NCI-H1417 (cell line): Measurements from ENCODE around the gene SLC25A53.
"Not testable (repeated sequence)": the region's sequence is repeated elsewhere in the genome, so short reads cannot be mapped to it uniquely, and the experiment has no call there.

Experiments
- DNase-seq, 3 experiments: peaks; one replicate each; lab custom pipeline; 2025; lab: John Stamatoyannopoulos, UW

The SLC25A53 gene

GRCh38 chrX:104134583-104135261 lies 22.1 kb downstream of the SLC25A53 start:
- DNase-seq = no peak

DNA sequence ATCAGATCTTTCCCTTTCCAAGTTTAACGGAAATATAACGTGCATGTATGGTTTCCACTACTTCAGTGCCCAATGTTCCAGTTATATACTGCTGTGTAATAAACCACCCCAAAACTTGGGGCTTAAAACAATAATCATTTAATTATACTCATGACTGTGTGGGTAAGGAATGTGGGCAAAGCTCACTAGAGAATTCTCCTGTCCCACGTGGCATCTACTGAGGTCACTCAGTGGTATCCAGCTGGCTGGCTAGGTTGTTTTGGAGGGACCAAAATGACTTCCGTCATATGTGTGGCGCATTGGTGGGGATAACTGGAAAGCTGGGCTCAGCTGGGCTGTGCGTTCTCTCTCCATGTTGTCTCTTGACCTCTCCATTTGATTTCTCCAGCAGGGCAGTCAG lies 26.0 kb downstream of the SLC25A53 start:
- DNase-seq = no peak

DNA sequence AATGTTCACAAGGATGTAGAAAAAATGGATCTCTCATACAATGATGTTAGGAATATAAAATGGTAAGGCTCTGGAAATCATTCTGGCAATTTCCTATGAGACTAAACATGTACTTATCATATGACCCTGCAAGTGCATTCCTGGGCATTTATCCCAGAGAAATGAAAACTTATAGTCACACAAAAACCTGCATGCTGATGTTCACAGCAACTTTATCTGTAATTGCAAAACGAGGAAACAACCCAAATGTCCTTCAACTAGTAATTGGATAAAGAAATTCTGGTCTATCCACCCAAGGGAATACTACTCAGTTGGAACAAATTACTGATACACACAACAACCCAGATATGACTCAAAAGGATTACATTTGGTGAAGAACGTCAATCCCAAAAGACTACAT lies 30.0 kb downstream of the SLC25A53 start:
- DNase-seq = no peak

GRCh38 chrX:104122829-104123228 lies 34.0 kb downstream of the SLC25A53 start:
- DNase-seq = no peak

- peak; percentile 15 to 81 (median 36) for DNase-seq
These were observed 38.0 kb downstream of the SLC25A53 start for GRCh38 chrX:104118765-104119164.

DNA sequence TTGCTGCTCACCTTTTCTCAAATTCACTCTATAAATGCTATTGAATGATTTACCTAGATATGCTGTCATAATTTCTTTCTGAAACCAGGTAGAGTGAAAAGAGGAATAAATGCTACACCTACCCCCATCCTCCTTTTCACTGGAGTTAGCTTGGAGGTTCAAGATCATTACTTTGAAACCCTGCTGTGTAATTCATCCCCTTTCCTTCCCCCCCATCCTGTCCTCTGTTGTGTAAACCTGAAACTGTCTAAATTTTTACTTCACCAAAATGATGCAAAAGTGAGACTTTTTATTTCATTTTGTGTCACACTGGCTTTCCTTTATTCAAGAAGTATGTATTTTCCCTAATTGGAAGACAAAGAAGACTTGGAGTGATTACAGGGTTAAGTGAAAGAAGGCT lies 39.0 kb downstream of the SLC25A53 start:
- no peak for DNase-seq

DNA sequence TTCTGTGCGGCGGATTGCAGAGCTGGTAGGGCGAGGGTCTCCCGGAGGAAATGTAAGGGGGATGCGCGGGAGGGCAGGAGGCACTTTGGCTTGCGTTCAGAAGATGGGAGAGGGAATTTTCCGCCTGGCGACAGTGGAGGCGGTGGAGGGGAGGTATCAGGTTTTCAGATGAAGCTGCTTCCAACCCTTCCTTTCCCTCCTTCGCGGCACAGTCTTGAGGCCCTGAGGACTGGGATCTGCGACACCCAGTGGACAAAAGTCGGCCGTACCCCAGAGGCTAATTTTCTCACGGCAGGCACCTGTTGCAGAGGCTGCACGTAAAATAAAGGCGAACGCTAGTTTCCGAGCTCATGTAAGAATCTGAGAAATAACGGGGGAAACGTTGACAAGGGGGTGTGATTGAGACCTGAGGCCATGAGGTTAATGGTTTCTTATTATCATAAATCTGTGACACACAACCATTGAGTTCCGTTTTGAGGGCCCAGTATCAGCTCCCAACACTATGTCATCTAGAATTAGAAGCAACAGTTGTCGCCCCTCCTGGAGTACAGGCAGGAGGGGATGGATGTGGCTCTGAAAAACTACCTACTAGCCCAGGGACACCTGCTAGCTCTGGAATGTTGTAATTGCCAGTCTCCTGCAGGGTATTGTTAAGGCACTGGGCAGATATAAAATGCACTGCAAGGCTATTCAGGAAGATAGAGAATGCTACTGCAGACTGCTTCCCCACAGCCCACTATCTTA lies 43.4 kb downstream of the SLC25A53 start:
- DNase-seq = peak; percentile 60 to 84 (median 66)

GRCh38 chrX:104112326-104112951 lies 44.4 kb downstream of the SLC25A53 start, which contains the start of gene ZCCHC18:
ZCCHC18 (plus strand) TSS chrX:104112523; CDS start chrX:104114112, 1,589 bp downstream.
- DNase-seq = peak; percentile 48 to 87 (median 85)

DNA sequence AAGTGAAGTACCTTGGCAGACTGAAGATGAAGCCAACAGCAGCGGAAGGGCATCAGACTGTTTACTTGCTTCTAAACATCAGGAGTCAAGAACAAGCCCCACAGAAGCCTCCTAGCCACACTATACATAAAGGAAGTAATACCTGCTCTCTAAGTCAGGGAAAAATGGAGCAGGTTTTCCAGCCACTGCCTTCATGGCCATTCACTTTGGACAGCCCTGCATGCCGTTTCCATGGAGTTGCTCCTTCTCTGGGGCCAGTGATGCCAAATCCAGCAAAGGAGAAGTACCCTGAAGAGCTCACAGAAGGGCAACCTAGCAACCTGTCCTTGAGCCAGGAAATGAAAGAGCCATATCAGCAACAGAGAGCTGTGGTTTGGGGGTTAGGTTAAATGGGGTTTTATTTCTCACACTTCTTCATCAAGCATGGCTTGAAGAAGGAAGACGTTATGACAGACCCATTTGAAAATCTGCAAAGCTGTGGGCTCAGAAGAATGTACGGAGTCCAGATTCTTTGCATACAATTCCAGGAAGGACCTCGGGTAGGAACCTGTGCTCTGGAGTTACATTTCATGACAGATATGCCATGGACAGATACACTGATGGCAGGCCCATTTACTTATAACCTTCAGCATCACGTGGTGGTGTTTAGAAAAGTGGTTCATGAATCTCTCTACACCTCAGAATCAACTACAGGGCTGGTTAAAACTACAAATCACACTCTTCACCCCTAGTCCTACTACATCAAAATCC lies 46.1 kb downstream of the SLC25A53 start:
- peak in 2 of 3 experiments; percentile 19 to 69 for DNase-seq

DNA sequence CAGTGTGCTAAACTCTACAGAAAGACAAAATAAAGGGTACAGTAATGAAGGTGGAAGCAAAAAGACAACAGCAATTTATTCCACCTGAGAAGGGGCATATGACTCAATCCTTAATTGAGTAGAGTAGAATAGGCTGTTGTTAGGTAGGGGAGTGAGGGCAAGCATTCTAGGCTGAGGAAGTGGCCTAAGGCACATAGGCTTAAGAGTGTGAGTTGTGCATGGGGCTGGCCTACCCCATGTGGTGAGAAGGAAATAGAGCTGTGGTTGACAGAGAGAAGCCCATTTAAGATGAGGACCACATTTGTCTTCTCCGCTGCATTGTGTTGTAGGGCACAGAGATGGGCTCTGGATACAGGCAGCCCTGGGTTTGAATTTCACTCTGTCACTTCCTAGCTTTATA lies 47.9 kb downstream of the SLC25A53 start:
- DNase-seq = no peak

GRCh38 chrX:104105330-104106262 lies 51.2 kb downstream of the SLC25A53 start:
- DNase-seq = no peak

GRCh38 chrX:104104676-104105075 lies 52.1 kb downstream of the SLC25A53 start:
- DNase-seq = no peak

- no peak for DNase-seq
These were observed 57.9 kb downstream of the SLC25A53 start for GRCh38 chrX:104098919-104099318.

DNA sequence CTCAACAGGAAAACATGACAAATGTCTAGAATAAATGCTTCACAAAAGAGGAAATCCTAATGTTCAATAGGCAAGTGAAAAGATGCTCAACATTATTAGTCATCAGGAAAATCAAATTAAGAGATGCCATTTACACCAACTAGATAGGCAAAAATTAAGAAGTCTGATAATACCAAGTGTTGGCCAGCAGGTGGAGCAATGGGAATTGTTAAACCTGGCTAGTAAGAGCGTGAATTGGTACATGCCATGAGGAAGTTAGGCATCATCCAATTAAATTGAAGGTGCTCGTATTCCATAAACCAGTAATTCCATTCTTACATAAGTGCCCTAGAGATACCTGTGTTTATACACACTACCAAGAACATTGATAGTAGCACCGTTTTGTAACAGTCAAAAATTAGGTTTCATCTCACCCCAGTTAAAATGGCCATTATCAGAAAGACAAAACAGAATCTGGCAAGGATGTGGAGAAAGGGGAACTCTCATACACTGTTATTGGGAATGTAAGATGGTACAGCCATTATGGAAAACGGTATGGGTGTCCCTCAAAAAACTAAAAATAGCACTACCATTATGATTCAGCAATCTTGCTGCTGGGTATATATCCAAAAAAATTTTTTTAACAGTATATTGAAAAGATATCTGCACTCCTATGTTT lies 58.5 kb downstream of the SLC25A53 start:
- peak; percentile 53 to 90 (median 54) for DNase-seq

- DNase-seq = no peak
These were observed 70.9 kb downstream of the SLC25A53 start for GRCh38 chrX:104085919-104086318.

- DNase-seq = no peak
These were observed 71.3 kb downstream of the SLC25A53 start for GRCh38 chrX:104085477-104085876.

- no peak for DNase-seq
These were observed 72.1 kb downstream of the SLC25A53 start for GRCh38 chrX:104084534-104085277.

GRCh38 chrX:104084063-104084462 lies 72.7 kb downstream of the SLC25A53 start:
- DNase-seq = no peak

DNA sequence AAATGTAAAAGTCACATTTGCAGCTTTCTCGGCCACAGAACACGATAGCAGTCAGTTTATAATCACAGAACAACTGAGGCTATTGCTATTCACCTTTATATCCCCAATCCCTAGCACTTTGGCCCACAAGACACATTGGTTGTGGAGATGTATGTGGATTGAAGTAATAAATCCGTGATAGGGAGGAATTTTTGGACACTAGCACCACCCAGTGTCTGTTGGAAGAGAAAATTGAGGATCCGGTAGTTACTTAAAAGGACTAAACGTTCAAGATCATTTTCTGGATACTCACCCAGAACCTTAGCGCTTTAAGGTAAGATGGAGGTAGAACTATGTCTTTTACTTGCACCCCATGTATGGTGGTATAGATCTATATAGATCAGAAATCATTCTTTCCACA lies 79.0 kb downstream of the SLC25A53 start:
- not testable (repeated sequence) for DNase-seq
